Activated CD4-positive, alpha-beta T cell treated with anti-CD3 and anti-CD28 coated beads, Interleukin-2, Interleukin-4, amounts not matched to agents 100 ng/mL and 50 ng/mL, durations not matched to agents 16 hours and 8 hours (primary cell): ENCODE data around the gene GCC2.
A peak's percentile ranks its signal among the peaks of the same experiment; 100 is the strongest.
"Not testable (repeated sequence)": the region's sequence is repeated elsewhere in the genome, so short reads cannot be mapped to it uniquely, and the experiment has no call there.

Experiments
- DNase-seq: peaks from one replicate; pipeline ENCODE4 v3.0.0-alpha.2; 2020; ENCODE audit warnings: low spot score

GCC2 gene, protein sequence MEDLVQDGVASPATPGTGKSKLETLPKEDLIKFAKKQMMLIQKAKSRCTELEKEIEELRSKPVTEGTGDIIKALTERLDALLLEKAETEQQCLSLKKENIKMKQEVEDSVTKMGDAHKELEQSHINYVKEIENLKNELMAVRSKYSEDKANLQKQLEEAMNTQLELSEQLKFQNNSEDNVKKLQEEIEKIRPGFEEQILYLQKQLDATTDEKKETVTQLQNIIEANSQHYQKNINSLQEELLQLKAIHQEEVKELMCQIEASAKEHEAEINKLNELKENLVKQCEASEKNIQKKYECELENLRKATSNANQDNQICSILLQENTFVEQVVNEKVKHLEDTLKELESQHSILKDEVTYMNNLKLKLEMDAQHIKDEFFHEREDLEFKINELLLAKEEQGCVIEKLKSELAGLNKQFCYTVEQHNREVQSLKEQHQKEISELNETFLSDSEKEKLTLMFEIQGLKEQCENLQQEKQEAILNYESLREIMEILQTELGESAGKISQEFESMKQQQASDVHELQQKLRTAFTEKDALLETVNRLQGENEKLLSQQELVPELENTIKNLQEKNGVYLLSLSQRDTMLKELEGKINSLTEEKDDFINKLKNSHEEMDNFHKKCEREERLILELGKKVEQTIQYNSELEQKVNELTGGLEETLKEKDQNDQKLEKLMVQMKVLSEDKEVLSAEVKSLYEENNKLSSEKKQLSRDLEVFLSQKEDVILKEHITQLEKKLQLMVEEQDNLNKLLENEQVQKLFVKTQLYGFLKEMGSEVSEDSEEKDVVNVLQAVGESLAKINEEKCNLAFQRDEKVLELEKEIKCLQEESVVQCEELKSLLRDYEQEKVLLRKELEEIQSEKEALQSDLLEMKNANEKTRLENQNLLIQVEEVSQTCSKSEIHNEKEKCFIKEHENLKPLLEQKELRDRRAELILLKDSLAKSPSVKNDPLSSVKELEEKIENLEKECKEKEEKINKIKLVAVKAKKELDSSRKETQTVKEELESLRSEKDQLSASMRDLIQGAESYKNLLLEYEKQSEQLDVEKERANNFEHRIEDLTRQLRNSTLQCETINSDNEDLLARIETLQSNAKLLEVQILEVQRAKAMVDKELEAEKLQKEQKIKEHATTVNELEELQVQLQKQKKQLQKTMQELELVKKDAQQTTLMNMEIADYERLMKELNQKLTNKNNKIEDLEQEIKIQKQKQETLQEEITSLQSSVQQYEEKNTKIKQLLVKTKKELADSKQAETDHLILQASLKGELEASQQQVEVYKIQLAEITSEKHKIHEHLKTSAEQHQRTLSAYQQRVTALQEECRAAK (N-terminal part only)

DNA sequence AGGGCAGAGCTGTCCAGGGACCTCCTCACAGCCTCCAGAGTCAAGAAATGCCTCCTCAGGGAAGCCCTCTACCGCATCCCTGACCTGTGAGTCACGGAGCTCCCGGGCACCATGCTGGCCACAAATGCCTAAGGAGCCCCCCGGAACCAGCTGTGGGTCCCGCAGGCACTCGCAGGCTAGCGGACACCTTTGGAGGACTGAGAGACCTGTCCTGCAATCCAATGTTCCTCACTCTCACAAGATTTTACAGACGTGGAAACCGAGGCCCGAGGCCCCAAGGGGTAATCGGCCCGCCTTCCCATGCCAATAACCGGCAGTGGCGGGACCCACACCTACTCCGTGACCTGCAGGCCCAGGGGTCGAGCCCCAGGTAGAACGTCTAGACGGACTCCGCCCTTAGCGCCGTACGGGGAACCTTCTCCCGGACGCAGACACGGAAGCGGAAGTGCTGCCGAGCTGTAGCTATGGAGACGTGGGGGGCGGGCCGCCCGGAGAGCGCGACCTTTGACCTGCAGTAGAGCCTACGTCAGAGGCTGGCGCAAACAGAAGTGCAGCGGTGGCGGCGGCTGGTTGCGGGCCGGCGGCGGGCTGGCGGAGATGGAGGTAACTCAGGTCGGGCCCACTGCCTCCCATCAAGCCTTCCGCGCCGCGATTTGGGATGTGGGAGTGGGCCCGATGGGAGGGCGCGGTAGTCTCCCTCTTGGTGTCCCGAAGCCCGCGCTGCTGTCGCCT is at the start of gene GCC2:
Gene GCC2, plus strand, starts transcription at position 529 of the 732 bp plus-strand sequence. Its CDS starts 69 bp downstream, at position 598.
- DNase-seq, result peak; percentile 95

DNA sequence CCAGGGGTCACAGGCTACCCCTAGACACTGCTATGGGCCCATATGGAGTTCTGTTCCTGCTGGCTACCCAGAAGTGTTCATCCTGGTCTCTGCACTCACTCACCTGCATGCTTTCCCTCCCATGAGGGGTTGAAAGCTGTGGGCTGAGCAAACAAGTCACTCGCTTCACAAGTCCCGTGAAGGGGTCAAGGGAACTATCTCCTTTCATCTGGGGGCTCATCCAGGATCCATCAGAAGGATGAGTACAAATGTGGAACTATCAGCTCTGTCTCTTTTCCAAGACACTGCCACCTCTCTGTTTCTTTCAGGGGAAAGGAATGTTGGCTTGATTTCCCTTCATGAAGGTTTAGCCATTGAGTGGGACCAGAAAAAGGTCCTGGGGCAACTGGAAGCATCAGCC is 49.5 kb upstream of the GCC2 start:
- no peak for DNase-seq

DNA sequence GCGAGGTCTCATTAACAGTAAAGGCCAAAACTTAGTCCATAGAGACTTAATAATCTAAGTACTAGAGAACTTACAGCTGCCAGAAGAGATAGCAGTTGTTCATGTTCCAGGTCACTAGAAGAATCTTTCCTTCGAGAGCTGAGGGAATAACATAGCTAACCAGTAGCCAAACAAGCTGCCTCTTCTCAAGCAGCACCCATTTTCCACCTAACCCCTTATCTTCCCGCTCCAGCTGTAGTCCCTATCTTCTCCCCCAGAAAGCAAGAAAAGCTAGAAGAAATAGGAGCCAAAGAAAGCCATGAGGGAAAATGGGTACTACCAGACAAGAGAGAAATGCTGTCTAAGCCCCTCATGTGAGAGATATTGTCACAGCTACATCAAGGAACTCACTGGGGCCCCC is 47.2 kb upstream of the GCC2 start:
- no peak for DNase-seq

DNA sequence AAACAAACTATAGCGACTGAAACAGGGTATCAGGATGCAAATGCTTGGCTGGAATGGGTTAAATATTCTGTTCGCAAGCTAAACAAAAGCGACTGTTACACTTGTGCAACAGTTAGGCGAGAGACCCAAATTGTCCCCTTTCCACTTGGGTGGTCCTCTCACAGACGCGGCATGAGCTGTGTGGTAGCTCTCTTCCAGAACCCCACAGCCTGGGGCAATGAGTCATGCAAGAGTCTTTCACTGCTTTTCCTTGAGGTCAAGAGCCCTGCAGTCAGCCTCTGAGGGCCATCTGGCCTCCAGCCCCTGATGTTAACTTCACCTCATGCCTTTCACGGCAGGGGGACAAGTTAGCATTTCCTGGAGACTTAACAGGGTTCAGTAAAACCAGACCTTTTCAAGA is 45.5 kb upstream of the GCC2 start:
- no peak for DNase-seq

DNA sequence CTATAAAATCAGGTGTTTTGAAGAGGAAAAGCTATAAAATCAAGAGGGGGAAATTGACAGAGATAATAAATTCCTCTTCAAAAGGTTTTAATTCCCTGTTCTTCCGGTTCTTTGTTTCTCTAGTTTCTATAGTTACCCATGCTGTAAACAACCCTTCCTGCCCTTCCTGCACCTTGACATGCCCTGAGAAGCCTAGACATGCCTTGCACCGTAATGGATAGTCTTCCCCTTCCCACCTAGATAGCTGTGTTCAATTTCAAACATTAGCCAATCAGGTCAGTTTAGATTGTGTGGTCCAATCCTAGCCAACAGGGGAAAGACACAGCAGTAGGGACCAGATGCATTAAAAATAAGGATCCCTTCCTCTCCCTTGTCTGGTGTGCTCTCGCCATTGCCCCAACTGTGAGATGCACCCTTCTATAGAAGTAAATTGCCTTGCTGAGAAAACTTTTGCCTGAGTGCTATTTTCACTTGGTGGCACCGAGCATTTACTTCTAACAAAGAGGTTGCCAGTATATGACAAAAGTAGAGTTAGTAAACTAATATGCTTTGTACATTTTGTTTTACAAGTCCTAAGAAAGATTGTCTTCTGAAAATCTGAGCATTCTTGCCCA is 44.1 kb upstream of the GCC2 start:
- no peak for DNase-seq

DNA sequence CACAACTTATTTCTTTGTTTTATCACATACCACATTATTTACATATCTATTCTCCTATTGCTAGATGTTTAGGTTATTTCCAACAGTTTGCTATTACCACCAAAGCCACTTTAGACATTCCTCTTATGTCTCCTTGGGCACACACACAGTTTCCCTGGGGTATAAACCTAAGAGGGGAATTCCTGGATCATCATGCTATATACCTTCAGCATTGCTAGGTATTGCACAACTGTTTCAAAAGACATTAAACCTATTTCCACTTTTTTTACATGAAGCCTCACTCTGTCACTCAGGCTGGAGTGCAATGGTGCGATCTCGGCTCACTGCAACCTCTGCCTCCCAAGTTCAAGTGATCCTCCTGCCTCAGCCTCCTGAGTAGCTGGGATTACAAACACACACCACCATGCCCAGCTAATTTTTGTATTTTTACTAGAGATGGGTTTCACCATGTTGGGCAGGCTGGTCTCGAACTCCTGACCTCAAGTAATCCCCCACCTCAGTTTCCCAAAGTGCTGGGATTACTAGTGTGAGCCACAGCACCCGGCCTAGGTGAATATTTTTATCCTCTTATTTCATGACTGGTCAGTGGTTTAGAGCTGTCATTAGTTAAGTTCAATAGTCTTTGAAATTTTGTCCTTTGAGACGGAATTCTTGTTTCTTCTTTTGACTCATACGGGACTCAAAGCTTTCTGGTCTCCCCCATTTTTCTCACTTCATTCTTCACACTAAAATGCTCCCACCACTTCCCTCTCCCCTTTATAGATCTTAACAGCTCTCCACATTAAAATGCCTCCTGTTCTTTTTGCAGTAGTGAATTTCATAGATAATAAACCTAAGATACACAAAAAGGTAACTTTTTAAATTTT is 40.9 kb upstream of the GCC2 start:
- no peak for DNase-seq

DNA sequence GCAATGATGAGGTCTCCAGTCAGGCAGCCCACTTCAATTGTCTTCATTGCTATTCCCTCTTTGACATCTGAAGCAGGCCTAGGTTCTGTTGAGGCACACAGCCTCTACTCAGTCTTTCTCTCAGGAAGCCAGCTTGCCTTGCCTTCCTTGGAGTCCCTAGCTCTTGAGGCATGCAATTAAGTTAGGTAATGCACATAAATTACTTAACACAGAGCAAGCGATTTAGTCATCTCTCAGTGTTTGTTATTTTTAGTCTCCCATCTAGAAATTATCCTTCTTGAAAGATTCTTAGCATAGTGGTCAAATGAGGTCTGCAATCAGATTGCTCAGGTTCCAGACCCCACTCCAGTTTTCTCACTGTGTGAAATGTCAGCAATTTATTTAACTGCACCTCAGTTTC is 39.2 kb upstream of the GCC2 start:
- no peak for DNase-seq

DNA sequence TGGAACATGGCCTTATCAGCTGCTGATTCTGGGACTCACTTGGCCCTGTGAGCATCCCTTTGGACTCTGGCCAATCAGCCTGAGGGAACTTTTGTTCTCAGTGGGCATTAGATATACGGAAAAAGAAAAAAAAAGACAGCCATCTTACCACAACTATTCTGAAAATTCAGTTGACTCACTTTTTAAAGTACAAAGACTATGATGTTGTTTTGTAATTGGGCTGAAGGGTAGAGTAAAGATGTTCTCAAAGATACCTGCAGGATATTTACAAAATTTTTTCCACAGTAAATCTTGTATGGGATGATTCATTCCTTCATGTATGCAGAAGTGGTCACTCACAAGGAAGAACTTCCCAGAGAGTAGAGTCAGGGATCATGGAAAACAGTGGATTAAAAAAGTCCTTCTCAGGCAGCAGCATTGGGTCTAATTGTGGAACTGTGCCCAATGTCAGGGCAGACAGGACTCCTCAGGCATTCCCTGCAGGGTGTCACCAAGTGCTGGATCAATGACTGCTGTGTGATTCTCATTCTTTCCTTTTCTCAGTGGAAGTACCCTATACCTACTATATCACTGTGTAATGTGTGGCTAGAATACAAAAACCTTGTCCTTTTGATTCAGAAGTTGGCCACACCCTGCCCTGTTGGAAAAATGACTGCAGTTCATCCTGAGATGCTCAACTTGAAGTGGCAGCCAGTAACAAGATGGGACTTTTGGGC is 35.9 kb upstream of the GCC2 start:
- no peak for DNase-seq

DNA sequence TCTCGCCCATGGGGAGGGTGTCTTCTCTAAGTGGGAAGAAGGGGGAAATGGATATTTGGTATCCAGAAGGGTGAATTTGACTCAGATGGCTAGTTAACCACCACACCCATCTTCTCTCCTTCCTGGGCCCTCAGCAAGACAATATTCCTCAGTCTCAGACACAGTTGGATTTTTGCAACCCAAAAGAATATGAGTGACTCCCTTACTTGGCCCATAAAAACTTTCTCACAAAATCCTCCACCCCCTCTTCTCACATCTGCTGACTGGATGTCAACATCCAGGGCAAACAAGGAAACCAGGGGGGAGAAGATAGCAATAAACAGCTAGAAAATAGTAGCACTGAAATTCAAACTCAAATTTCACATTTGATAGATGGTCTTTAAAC is 35.3 kb upstream of the GCC2 start:
- no peak for DNase-seq

DNA sequence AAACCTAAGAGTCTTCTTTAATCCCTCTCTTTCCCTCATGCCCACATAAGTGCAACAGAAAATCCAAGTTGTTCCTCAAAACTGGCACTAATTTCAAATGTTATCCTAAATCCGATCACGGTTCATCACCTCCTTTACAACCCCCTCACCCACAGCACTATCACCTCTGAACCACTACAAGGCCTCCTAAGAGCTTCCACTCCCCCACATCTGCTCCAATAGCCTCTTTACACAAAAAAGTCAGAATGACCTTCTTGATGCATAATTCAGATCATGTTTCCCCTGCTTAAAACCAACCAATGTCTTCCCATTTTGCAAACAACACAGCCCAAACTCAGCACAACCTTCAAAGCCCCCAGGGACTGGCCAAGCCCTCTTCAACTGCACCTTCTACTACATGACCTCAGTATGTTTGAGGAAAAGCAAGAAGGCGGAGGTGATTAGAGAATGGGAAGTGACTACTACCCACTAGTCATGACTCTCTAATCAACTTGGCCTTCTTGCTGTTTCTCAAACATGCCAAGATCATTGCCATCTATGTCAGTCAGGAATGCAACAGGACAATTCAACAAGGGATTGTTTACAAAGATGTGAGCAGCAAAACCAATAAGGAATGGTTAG is 34.6 kb upstream of the GCC2 start:
- no peak for DNase-seq

DNA sequence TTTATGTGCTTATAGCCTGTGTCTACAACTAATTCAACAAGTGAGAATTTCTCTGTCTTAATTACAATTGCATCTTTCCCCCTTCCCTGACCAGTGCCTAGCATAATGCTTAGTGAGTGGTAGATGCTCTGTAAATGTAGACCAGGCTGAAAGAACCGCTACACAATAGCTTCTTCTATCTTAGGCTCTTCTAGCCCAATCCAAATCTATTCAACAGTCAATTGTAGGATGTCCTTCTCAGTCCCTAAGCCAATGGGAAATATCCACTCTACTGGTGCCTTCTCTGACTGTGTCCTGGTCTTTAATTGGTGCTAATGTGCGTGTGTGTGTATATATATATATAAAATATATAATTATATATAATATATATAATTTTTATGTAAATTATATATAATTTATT is 34.1 kb upstream of the GCC2 start:
- no peak for DNase-seq

DNA sequence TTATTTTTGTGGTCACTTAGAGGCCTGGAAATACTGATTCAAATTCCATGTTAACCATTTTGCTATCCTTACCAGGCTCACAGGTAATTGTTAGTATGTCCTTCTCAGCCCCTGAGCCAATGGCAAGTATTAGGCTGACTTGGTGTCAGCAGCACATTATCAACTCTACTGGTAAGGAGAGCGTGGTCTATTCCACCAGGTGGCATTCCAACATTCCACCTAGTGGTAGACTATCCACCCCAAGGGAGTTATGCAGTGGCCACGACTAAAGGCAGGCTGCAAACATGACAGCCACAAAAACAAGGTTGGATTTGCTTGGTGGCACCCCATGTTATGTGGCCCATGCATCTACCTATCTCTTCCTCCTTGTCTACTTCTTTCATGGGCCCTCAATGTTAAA is 31.8 kb upstream of the GCC2 start:
- DNase-seq, result no peak

DNA sequence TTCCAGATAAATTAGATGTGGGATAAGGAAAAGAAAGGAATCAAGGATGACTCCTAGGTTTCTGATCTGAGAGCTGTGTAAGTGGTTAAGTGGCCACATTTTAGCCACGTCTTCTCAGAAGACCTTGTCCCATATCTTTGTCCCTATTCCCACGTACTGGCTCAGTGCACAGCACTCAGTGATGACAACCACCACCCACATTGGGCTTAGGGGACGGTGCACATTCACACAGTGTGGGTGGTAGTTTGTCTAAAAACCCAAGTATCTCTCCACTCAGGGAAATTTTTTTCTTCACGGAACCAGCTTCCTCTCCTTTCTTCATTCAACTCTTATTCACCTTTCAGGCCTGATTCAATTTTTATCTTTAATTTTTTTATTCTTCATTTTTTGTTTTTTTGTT is 30.6 kb upstream of the GCC2 start:
- no peak for DNase-seq

DNA sequence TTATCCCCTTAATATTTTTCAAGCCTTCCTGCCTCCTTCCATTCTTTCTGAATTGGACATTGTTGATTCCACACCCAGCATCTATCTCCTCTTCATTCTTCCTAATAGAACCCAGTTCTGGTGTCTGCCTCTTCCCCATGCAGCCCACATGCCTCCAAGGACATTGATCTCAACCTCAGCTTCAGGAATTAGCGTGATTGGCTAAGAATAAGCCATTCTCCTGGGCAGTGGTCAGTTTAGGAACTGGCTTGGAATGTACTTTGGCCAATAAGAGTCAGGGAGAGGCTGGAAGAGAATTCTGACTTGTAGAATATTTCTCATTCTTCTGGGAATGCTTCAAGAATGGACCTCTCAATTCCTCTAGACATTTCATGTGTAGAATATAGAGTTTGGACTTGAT is 25.9 kb upstream of the GCC2 start:
- DNase-seq, result no peak

DNA sequence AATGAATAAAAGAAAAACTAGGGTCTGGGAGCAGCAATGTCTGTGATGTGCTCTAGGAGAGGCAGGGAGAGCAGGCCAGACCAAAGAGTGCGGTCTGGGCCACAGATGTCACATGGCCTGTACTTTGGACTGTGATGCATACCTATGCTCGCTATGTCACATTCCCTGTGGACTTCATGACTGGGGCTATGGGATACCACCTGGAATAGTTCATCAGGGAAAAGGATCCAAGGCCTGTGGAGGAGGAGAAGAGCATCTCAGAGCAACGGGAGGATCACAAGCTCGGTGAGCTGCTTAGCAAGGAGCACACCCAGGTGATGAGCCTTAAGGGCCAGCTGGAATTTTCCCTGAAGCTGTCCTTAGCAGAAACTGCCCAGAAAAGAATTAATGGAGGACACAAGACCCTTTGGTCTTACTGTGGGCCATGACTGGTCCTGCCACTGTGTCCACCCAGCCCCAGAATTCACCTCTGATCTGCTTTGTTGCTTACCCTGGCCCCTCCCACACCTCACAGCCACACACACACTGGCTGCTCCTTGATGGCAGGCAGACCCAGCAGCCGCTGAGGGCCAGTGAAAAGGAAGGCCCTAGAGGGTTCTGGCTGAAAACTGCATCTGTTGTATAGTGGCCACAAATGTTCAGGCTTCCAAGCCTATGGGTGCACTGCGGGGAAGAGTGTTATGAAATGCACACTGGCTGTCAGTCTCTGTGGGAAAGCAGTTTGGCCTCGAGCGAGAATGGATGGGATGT is 25.3 kb upstream of the GCC2 start:
- DNase-seq, result no peak

DNA sequence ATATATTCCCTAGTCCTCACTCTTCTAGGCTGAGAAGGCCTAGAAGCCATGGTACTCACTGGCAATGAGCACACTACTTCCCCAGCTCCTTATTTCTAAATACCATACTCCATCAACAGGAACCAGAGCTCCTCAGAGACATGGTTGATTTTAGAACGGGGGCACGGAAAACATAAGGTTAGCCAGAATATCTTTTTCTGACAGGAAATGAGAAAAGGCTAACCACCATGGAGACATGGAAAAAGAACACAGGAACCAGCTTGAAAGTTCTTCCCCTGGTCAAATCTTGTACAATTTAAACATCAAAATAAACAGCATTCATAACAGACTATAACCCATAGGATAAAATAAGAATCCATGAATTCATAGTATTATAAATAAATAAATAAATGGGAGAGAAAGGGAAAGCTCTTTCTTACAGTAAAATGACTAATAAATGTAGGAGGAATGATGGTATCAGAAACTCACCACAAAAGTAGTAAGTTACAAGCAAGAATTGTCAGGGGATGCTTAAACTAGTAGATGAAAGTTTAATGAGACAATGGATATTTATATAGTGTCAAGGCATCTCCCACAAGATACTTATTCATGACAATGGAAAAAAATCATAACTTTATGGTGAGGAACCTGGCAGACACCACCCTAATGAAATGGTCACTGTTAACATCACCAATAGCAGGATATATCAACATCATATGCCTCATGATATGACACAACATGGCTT is 20.6 kb upstream of the GCC2 start:
- DNase-seq, result no peak

DNA sequence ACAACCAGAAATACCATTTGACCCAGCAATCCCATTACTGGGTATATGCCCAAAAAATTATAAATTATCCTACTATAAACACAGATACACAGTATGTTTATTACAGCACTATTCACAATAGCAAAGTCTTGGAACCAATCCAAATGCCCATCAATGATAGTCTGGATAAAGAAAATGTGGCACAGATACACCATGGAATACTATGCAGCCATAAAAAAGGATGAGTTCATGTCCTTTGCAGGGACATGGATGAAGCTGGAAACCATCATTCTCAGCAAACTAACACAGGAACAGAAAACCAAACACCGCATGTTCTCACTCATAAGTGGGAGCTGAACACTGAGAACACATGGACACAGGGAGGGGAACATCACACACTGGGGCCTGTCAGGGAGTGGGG is 13.4 kb upstream of the GCC2 start:
- not testable (repeated sequence) for DNase-seq

DNA sequence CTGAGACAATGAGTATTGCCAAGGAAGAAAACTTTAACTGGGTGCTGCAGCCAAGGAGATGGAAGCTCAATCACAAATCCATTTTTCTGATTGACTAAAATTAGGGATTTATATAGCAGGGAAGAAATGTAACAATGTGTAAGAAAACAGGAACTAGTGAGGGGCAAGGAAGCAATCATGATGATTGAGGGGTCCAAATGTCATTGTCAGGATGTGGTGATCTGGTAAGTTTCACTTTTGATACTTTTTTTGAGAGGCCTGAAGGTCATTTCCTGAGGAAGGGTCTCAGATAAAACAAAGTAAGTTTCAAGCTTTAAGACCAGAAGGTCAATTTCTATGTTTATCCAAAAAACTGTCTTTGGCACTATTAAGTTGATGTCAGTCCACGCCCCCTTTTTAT is 12.0 kb upstream of the GCC2 start:
- DNase-seq, result no peak
